Hypothalamus (tissue), 51 donors: ENCODE measurements around the gene OR7D2.

Experiments used
- DNase-seq, 51 donors: peaks; one replicate each; lab custom pipeline; 2025; lab: John Stamatoyannopoulos, UW

Gene OR7D2

GRCh38 chr19:9178901-9179300 is at the start of gene OR7D2:
Gene OR7D2, plus strand, starts transcription at chr19:9178979. Its CDS starts 6,803 bp downstream, at chr19:9185782.
- DNase-seq: no peak

- DNase-seq: no peak
Measured at GRCh38 chr19:9130965-9131364, 47.8 kb upstream of the OR7D2 start.

- no peak for DNase-seq
Measured at GRCh38 chr19:9132422-9132821, 46.4 kb upstream of the OR7D2 start.

GRCh38 chr19:9139609-9140158 is 39.1 kb upstream of the OR7D2 start:
- peak in 1 of 51 donors; percentile 3 for DNase-seq

- peak; percentile 19 to 94 (median 79) for DNase-seq
Measured at GRCh38 chr19:9140159-9140874, 38.5 kb upstream of the OR7D2 start, which contains the start of gene ZNF317. Gene ZNF317, plus strand, starts transcription at chr19:9140397. Its CDS starts 15,620 bp downstream, at chr19:9156017.

- DNase-seq: no peak
Measured at GRCh38 chr19:9144920-9145319, 33.9 kb upstream of the OR7D2 start.

- DNase-seq: no peak
Measured at GRCh38 chr19:9146882-9147281, 31.9 kb upstream of the OR7D2 start.

GRCh38 chr19:9148697-9149096 is 30.1 kb upstream of the OR7D2 start:
- no peak for DNase-seq

- no peak for DNase-seq
Measured at GRCh38 chr19:9149997-9150396, 28.8 kb upstream of the OR7D2 start.

GRCh38 chr19:9150650-9151049 is 28.1 kb upstream of the OR7D2 start:
- DNase-seq: no peak

- no peak for DNase-seq
Measured at GRCh38 chr19:9151367-9151766, 27.4 kb upstream of the OR7D2 start.

- DNase-seq: no peak
Measured at GRCh38 chr19:9155591-9155990, 23.2 kb upstream of the OR7D2 start.

- DNase-seq: no peak
Measured at GRCh38 chr19:9156304-9156703, 22.5 kb upstream of the OR7D2 start.

GRCh38 chr19:9159891-9160290 is 18.9 kb upstream of the OR7D2 start:
- no peak for DNase-seq

- no peak for DNase-seq
Measured at GRCh38 chr19:9161427-9161826, 17.4 kb upstream of the OR7D2 start.

- DNase-seq: no peak
Measured at GRCh38 chr19:9165261-9165660, 13.5 kb upstream of the OR7D2 start.

GRCh38 chr19:9166846-9167245 is 11.9 kb upstream of the OR7D2 start:
- no peak for DNase-seq

GRCh38 chr19:9171393-9171991 is 7.3 kb upstream of the OR7D2 start:
- peak in 1 of 51 donors; percentile 1 for DNase-seq

GRCh38 chr19:9175326-9175725 is 3.5 kb upstream of the OR7D2 start:
- no peak for DNase-seq

- no peak for DNase-seq
Measured at GRCh38 chr19:9183000-9183399, 4.2 kb downstream of the OR7D2 start.

- no peak for DNase-seq
Measured at GRCh38 chr19:9187191-9187590, 8.4 kb downstream of the OR7D2 start.

- no peak for DNase-seq
Measured at GRCh38 chr19:9189535-9189934, 10.8 kb downstream of the OR7D2 start.
